Stomach (tissue), 4 donors: Measurements from ENCODE around the gene PDPN.

ENCODE experiments used
- POLR2AphosphoS5 ChIP-seq, 3 donors: sonication (generic); formaldehyde crosslinking; IDR thresholded peaks; one replicate each; pipeline ENCODE4 v1.6.1; 2016; ENCODE audit warnings: antibody characterized with exemption in 3 of 3
- TF ChIP-seq, protein P1 (sequence below), 7 experiments: fragments of 450-650 bp in 4 of 7; fragments of 200-600 bp in 3 of 7; sonication (generic) in 3 of 7; IDR thresholded peaks; one replicate each; pipeline ENCODE4 v1.5.1; 2016 to 2019; ENCODE audit warnings: antibody characterized with exemption in 7 of 7, control low read depth in 2 of 7, mild to moderate bottlenecking in 1 of 7

- TF ChIP-seq POLR2AphosphoS5 (IDR thresholded peaks at IDR 0.05), result no peak
- TF ChIP-seq, protein P1, sequence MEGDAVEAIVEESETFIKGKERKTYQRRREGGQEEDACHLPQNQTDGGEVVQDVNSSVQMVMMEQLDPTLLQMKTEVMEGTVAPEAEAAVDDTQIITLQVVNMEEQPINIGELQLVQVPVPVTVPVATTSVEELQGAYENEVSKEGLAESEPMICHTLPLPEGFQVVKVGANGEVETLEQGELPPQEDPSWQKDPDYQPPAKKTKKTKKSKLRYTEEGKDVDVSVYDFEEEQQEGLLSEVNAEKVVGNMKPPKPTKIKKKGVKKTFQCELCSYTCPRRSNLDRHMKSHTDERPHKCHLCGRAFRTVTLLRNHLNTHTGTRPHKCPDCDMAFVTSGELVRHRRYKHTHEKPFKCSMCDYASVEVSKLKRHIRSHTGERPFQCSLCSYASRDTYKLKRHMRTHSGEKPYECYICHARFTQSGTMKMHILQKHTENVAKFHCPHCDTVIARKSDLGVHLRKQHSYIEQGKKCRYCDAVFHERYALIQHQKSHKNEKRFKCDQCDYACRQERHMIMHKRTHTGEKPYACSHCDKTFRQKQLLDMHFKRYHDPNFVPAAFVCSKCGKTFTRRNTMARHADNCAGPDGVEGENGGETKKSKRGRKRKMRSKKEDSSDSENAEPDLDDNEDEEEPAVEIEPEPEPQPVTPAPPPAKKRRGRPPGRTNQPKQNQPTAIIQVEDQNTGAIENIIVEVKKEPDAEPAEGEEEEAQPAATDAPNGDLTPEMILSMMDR (IDR thresholded peaks at IDR 0.05), result no peak
Measured at GRCh38 chr1:13576926-13577325, 6.7 kb upstream of the PDPN start.
